Keratinocyte (primary cell): ENCODE measurements around the gene RUNX1.

Experiments used
- EZH2 ChIP-seq: IDR thresholded peaks from one replicate; pipeline ENCODE4 v1.6.1; 2012; ENCODE audit warnings: inconsistent platforms, mild to moderate bottlenecking, low read length, moderate library complexity
- TF ChIP-seq, protein P1 (sequence below), 3 experiments: IDR thresholded peaks in 1 of 3; conservative IDR thresholded peaks in 1 of 3; optimal IDR thresholded peaks in 1 of 3; 2 replicates in 2 of 3; 3 replicates in 1 of 3; pipeline versions ENCODE3 to v1.5.1; 2011; ENCODE audit warnings: low read length in 3 of 3, mild to moderate bottlenecking in 3 of 3, moderate library complexity in 2 of 3, control low read depth in 1 of 3, inconsistent platforms in 1 of 3; ENCODE audit not compliant: insufficient read depth in 2 of 3; ENCODE audit errors: extremely low read depth in 1 of 3

GRCh38 chr21:34916446-34916845 lies 132.7 kb downstream of the RUNX1 start:
- TF ChIP-seq, protein P1, sequence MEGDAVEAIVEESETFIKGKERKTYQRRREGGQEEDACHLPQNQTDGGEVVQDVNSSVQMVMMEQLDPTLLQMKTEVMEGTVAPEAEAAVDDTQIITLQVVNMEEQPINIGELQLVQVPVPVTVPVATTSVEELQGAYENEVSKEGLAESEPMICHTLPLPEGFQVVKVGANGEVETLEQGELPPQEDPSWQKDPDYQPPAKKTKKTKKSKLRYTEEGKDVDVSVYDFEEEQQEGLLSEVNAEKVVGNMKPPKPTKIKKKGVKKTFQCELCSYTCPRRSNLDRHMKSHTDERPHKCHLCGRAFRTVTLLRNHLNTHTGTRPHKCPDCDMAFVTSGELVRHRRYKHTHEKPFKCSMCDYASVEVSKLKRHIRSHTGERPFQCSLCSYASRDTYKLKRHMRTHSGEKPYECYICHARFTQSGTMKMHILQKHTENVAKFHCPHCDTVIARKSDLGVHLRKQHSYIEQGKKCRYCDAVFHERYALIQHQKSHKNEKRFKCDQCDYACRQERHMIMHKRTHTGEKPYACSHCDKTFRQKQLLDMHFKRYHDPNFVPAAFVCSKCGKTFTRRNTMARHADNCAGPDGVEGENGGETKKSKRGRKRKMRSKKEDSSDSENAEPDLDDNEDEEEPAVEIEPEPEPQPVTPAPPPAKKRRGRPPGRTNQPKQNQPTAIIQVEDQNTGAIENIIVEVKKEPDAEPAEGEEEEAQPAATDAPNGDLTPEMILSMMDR (optimal IDR thresholded peaks at IDR 0.05 in 1 of 3, IDR thresholded peaks at IDR 0.05 in 1 of 3, conservative IDR thresholded peaks at IDR 0.05 in 1 of 3; ENCODE audit: extremely low read depth in 1 of 3, insufficient read depth in 2 of 3, low read length in 3 of 3), result no peak
- no peak for TF ChIP-seq EZH2
